Pancreas (tissue), 10 donors: Measurements from ENCODE around the gene FBXO27. TPM values are rescaled to one million over a fixed set of nuclear protein-coding genes. Genes with fewer than 3 reads are reported as not detected.
"Not testable (repeated sequence)": the region's sequence is repeated elsewhere in the genome, so short reads cannot be mapped to it uniquely, and the experiment has no call there.

Experiments used
- ATAC-seq, 4 donors: fragments of 200-7000 bp; cut with Tn5 transposase; one replicate each; pipeline versions ENCODE4 v1.8.0 to v1.9.1; 2020; ENCODE audit warnings: mild to moderate bottlenecking in 4 of 4, moderate library complexity in 4 of 4
- DNase-seq, 6 donors: peaks; one replicate each; pipeline ENCODE4 v3.0.0-alpha.2; 2020
- FAIRE-seq: peaks from 2 replicates; lab custom pipeline; 2012; peaks lifted over from hg19 to GRCh38; lab: Jason Lieb, UNC
- H3K27ac ChIP-seq, 4 donors: fragments of 200-600 bp; sonication (generic); 1 replicate in 3 of 4; 2 replicates in 1 of 4; pipeline versions ENCODE4 v1.5.0 to v1.8.0; 2020
- H3K27me3 ChIP-seq, 4 donors: fragments of 200-600 bp; one replicate each; pipeline ENCODE4 v1.8.0; 2021
- H3K36me3 ChIP-seq, 3 donors: fragments of 200-600 bp; sonication (generic) in 1 of 3; one replicate each; pipeline versions ENCODE4 v1.5.0 to v1.8.0; 2020 to 2021
- H3K4me1 ChIP-seq, 3 donors: fragments of 200-600 bp; one replicate each; pipeline ENCODE4 v1.8.0; 2021
- H3K4me3 ChIP-seq, 4 donors: fragments of 200-600 bp; sonication (generic) in 2 of 4; one replicate each; pipeline versions ENCODE4 v1.5.0 to v1.8.0; 2020 to 2021
- H3K9me3 ChIP-seq, 4 donors: fragments of 200-600 bp; one replicate each; pipeline ENCODE4 v1.8.0; 2021
- CTCF ChIP-seq, 4 donors: fragments of 200-600 bp; sonication (generic) in 3 of 4; IDR thresholded peaks; one replicate each; pipeline versions ENCODE4 v1.5.0 to v1.8.0; 2021; ENCODE audit warnings: antibody characterized with exemption in 4 of 4
- WGBS, 2 donors: extraction: QIAGEN DNeasy Blood & Tissue Kit; methylation state at CpG; one replicate each; pipeline ENCODE4 v1.1.7; 2013; 5-methylcytosine and 5-hydroxymethylcytosine counted together
- intact Hi-C, 3 donors: fragments of 100-400 bp; cut with DNase I; formaldehyde crosslinking; loops; one replicate each; pipeline versions ENCODE4 v1.11.1 to v1.14.2; 2022
- polyA plus RNA-seq, 2 donors: library from polyadenylated mRNA; stranded (reverse); fragments of 200-250 nt; gene quantifications; one replicate each; pipeline ENCODE4 v1.2.3, GENCODE V29; 2013
- total RNA-seq, 6 donors: library from RNA; stranded (reverse); fragmentation: NEBNext Ultra II Directional in 4 of 6; extraction: Animal tissue kit (Norgen Biotek cat#: 25700) in 4 of 6; gene quantifications; one replicate each; pipeline versions ENCODE4 v1.2.1 to v1.2.4, GENCODE V29; 2021 to 2023
- donor health status: healthy with polysubstance abuse.
- donor health status: DM: no; HTN: no; CAD: no; lungs with moderate emphysema.
- donor health status: DM: no; HTN: no; CAD: no.
- donor health status: control.
- donor health status: control.
- donor health status: Bipolar disorder and iron deficiency.
- donor health status: DM: yes; HTN: yes; CAD: no.
- donor health status: DM: no; HTN: no; CAD: no.
- donor health status: DM: no; HTN: no; CAD: no.
- donor health status: DM: yes; HTN: yes; CAD: no.

The FBXO27 gene
- total and polyA plus RNA-seq, 8 donors: 1.0 to 5.5 (median 3.8) TPM

- WGBS, 2 donors: 61 to 75% methylated on average over 3 of the region's 3 CpGs
- FAIRE-seq (no peak), DNase-seq (no peak), ATAC-seq (no peak)
- no peak for TF ChIP-seq CTCF (IDR thresholded peaks at IDR 0.05)
- intact Hi-C loops: no loop called here
- no peaks in the 10 kb centered on the region for H3K36me3 ChIP-seq
- H3K27me3 ChIP-seq: no peaks in the 10 kb centered on the region
- H3K27ac ChIP-seq: no peak overlapping the region
- no peak overlapping the region for H3K4me3 ChIP-seq
- no peaks in the 10 kb centered on the region for H3K9me3 ChIP-seq
- H3K4me1 ChIP-seq: no peaks in the 10 kb centered on the region
Measured at GRCh38 chr19:38993271-38993670, 39.1 kb downstream of the FBXO27 start.

GRCh38 chr19:38990949-38991697, 41.2 kb downstream of the FBXO27 start:
- WGBS, 2 donors: 61 to 70% methylated on average over 12 to 13 of the region's 13 CpGs
- no peaks in the 10 kb centered on the region for H3K36me3 ChIP-seq
- H3K9me3 ChIP-seq: no peaks in the 10 kb centered on the region
- peak in 1 of 4 donors; percentile 27 for ATAC-seq
- no peaks in the 10 kb centered on the region for H3K27me3 ChIP-seq
- intact Hi-C loops: no loop called here
- H3K4me1 ChIP-seq: no peaks in the 10 kb centered on the region
- no peak for DNase-seq
- H3K4me3 ChIP-seq: no peak overlapping the region
- H3K27ac ChIP-seq: no peak overlapping the region
- FAIRE-seq: no peak
- no peak for TF ChIP-seq CTCF (IDR thresholded peaks at IDR 0.05)

GRCh38 chr19:38989614-38990013, 42.7 kb downstream of the FBXO27 start:
- H3K4me1 ChIP-seq, FAIRE-seq, H3K36me3 ChIP-seq, H3K9me3 ChIP-seq, H3K27me3 ChIP-seq, H3K27ac ChIP-seq, ATAC-seq, intact Hi-C loops, H3K4me3 ChIP-seq, DNase-seq: not testable (repeated sequence)
- 66 to 67% methylated on average over 1 of the region's 1 CpG for WGBS, 2 donors

- no peaks in the 10 kb centered on the region for H3K4me1 ChIP-seq
- DNase-seq (peak in 1 of 6 donors; percentile 56), FAIRE-seq (no peak), ATAC-seq (peak in 2 of 4 donors; percentile 52 to 54)
- no peak for TF ChIP-seq CTCF (IDR thresholded peaks at IDR 0.05)
- H3K36me3 ChIP-seq: no peaks in the 10 kb centered on the region
- intact Hi-C loops: no loop called here
- no peak overlapping the region for H3K4me3 ChIP-seq
- WGBS, 2 donors: 23 to 26% methylated on average over 12 of the region's 12 CpGs
- H3K27ac ChIP-seq: no peak overlapping the region
- H3K9me3 ChIP-seq: no peaks in the 10 kb centered on the region
- H3K27me3 ChIP-seq: no peaks in the 10 kb centered on the region
Measured at GRCh38 chr19:38989066-38989605, 43.2 kb downstream of the FBXO27 start.

- H3K4me1 ChIP-seq, intact Hi-C loops, H3K27me3 ChIP-seq, ATAC-seq, H3K9me3 ChIP-seq, FAIRE-seq, DNase-seq, H3K36me3 ChIP-seq, H3K4me3 ChIP-seq, H3K27ac ChIP-seq: not testable (repeated sequence)
- 79 to 91% methylated on average over 4 of the region's 4 CpGs for WGBS, 2 donors
Measured at GRCh38 chr19:38988627-38989026, 43.7 kb downstream of the FBXO27 start.

- intact Hi-C loops, H3K4me3 ChIP-seq, H3K4me1 ChIP-seq, H3K27me3 ChIP-seq, H3K9me3 ChIP-seq, ATAC-seq, H3K36me3 ChIP-seq, DNase-seq, H3K27ac ChIP-seq, FAIRE-seq: not testable (repeated sequence)
- WGBS, 2 donors: 75 to 79% methylated on average over 6 of the region's 6 CpGs
Measured at GRCh38 chr19:38987745-38988144, 44.6 kb downstream of the FBXO27 start.
